SK-N-SH (cell line): ENCODE results near the gene AUTS2. TPM values are rescaled to one million over a fixed set of nuclear protein-coding genes. Genes with fewer than 3 reads are reported as not detected.

Experiments
- CTCF ChIA-PET: fragments of 300-600, 350-600 bp; formaldehyde crosslinking; extraction: SDS; loops from one replicate; lab custom pipeline; 2021; lab: Yijun Ruan, JAX
- POLR2A ChIA-PET: fragments of 350-600 bp; sonication (Branson Sonifier 250); formaldehyde crosslinking; extraction: SDS; loops from one replicate; lab custom pipeline; 2020; ENCODE audit warnings: antibody characterized with exemption, inconsistent platforms; lab: Yijun Ruan, JAX
- DNase-seq: peaks from one replicate; pipeline ENCODE4 v3.0.0; 2012
- H2AFZ ChIP-seq: fragments of 200-600 bp; sonication (generic); 2 replicates; pipeline ENCODE4 v1.8.1; 2016; ENCODE audit warnings: antibody characterized with exemption, mild to moderate bottlenecking, low read depth
- H3F3A ChIP-seq: fragments of 200-600 bp; sonication (generic); replicated peaks from 2 replicates; pipeline ENCODE3; 2016; ENCODE audit warnings: antibody characterized with exemption, mild to moderate bottlenecking; ENCODE audit not compliant: insufficient read depth
- H3K27ac ChIP-seq, 2 experiments: fragments of 200-500 bp in 1 of 2; fragments of 200-600 bp in 1 of 2; sonication (Bioruptor generic) in 1 of 2; sonication (generic), shearing (Covaris generic) in 1 of 2; 2 replicates each; pipeline versions ENCODE4 v1.5.1 to v1.6.1; 2014 to 2016; ENCODE audit warnings: low read depth in 2 of 2, inconsistent platforms in 1 of 2, low read length in 1 of 2, mild to moderate bottlenecking in 1 of 2, mixed read lengths in 1 of 2
- H3K27me3 ChIP-seq: fragments of 200-600 bp; sonication (generic), shearing (Covaris generic); 2 replicates; pipeline ENCODE4 v1.6.1; 2016; ENCODE audit warnings: mixed run types; ENCODE audit not compliant: insufficient read depth
- H3K36me3 ChIP-seq, 2 experiments: fragments of 200-500 bp in 1 of 2; fragments of 200-600 bp in 1 of 2; sonication (Bioruptor generic) in 1 of 2; sonication (generic) in 1 of 2; replicated peaks in 1 of 2; 2 replicates each; pipeline versions ENCODE3 to v1.5.1; 2014 to 2016; ENCODE audit warnings: low read length in 1 of 2, mild to moderate bottlenecking in 1 of 2; ENCODE audit not compliant: insufficient read depth in 2 of 2, control insufficient read depth in 1 of 2
- H3K4me1 ChIP-seq, 2 experiments: fragments of 200-500 bp in 1 of 2; fragments of 200-600 bp in 1 of 2; sonication (Bioruptor generic) in 1 of 2; sonication (generic), shearing (Covaris generic) in 1 of 2; 2 replicates each; pipeline versions ENCODE4 v1.5.1 to v1.6.1; 2014 to 2016; ENCODE audit warnings: low read depth in 1 of 2, low read length in 1 of 2, mixed run types in 1 of 2; ENCODE audit not compliant: insufficient read depth in 2 of 2, control insufficient read depth in 1 of 2
- H3K4me2 ChIP-seq: fragments of 200-600 bp; sonication (generic), shearing (Covaris generic); 2 replicates; pipeline ENCODE4 v1.6.1; 2017; ENCODE audit warnings: mixed run types
- H3K4me3 ChIP-seq, 2 experiments: fragments of 200-500 bp in 1 of 2; fragments of 200-600 bp in 1 of 2; sonication (Bioruptor generic) in 1 of 2; sonication (generic), shearing (Covaris generic) in 1 of 2; 2 replicates each; pipeline versions ENCODE4 v1.5.1 to v1.8.1; 2014 to 2016; ENCODE audit warnings: low read depth in 2 of 2, inconsistent platforms in 1 of 2, low read length in 1 of 2, mild to moderate bottlenecking in 1 of 2, mixed read lengths in 1 of 2, moderate library complexity in 1 of 2
- H3K79me2 ChIP-seq: fragments of 200-600 bp; sonication (generic); 2 replicates; pipeline ENCODE4 v1.8.1; 2017; ENCODE audit warnings: mild to moderate bottlenecking; ENCODE audit not compliant: insufficient read depth
- H3K9ac ChIP-seq: fragments of 200-600 bp; sonication (generic); 2 replicates; pipeline ENCODE4 v1.6.1; 2017; ENCODE audit warnings: mixed run types
- H3K9me2 ChIP-seq: fragments of 200-600 bp; sonication (generic); 2 replicates; pipeline ENCODE4 v1.6.1; 2017; ENCODE audit warnings: mixed run types
- H3K9me3 ChIP-seq: fragments of 200-600 bp; sonication (generic); 2 replicates; pipeline ENCODE4 v1.6.1; 2017; ENCODE audit warnings: mixed run types, mild to moderate bottlenecking, moderate library complexity
- H4K20me1 ChIP-seq: fragments of 200-600 bp; sonication (generic); 2 replicates; pipeline ENCODE4 v1.6.1; 2017; ENCODE audit warnings: mild to moderate bottlenecking, mixed run types; ENCODE audit not compliant: insufficient read depth
- CHD2 ChIP-seq: fragments of 150-350 bp; IDR thresholded peaks from 2 replicates; pipeline ENCODE4 v1.6.1; 2018; ENCODE audit warnings: low read length; ENCODE audit not compliant: partially characterized antibody
- ELF1 ChIP-seq: IDR thresholded peaks from 2 replicates; pipeline ENCODE4 v1.4.0; 2012
- EZH2phosphoT487 ChIP-seq: fragments of 200-600 bp; sonication (generic); IDR thresholded peaks from 2 replicates; pipeline ENCODE4 v1.6.1; 2017; ENCODE audit warnings: low read depth, mixed run types, mild to moderate bottlenecking, antibody characterized with exemption, moderate library complexity, borderline replicate concordance
- FOSL2 ChIP-seq: IDR thresholded peaks from 2 replicates; pipeline ENCODE4 v1.4.0; 2012; ENCODE audit warnings: low read depth, mild to moderate bottlenecking, moderate library complexity, borderline replicate concordance
- GATA2 ChIP-seq: sonication (generic); formaldehyde crosslinking; IDR thresholded peaks from 2 replicates; pipeline ENCODE4 v1.5.0; 2020; ENCODE audit warnings: mild to moderate bottlenecking, missing genetic modification reagents
- JUND ChIP-seq: IDR thresholded peaks from 2 replicates; pipeline ENCODE4 v1.4.0; 2012
- NFIC ChIP-seq: IDR thresholded peaks from 2 replicates; pipeline ENCODE4 v1.4.0; 2012; ENCODE audit warnings: borderline replicate concordance
- NRF1 ChIP-seq: IDR thresholded peaks from 2 replicates; pipeline ENCODE4 v1.6.1; 2012; ENCODE audit warnings: low read depth, mild to moderate bottlenecking, low read length
- RCOR1 ChIP-seq: fragments of 150-350 bp; IDR thresholded peaks from 2 replicates; pipeline ENCODE4 v1.6.1; 2017; ENCODE audit warnings: antibody characterized with exemption, low read length
- RFX5 ChIP-seq: IDR thresholded peaks from 2 replicates; pipeline ENCODE4 v1.6.1; 2012; ENCODE audit warnings: mild to moderate bottlenecking, improper control_type of control experiment, low read length
- SIN3A ChIP-seq: IDR thresholded peaks from 2 replicates; pipeline ENCODE4 v1.6.1; 2012; ENCODE audit warnings: low read depth, mild to moderate bottlenecking, low read length, moderate library complexity, borderline replicate concordance
- SMC3 ChIP-seq: IDR thresholded peaks from 2 replicates; pipeline ENCODE4 v1.6.1; 2012; ENCODE audit warnings: low read depth, low read length, improper control_type of control experiment
- TAF1 ChIP-seq: IDR thresholded peaks from 2 replicates; pipeline ENCODE4 v1.6.1; 2012; ENCODE audit warnings: low read depth, mild to moderate bottlenecking, low read length, moderate library complexity, borderline replicate concordance
- YY1 ChIP-seq: IDR thresholded peaks from 2 replicates; pipeline ENCODE4 v1.4.0; 2012; ENCODE audit warnings: low read depth, mild to moderate bottlenecking
- WGBS: methylation state at CpG from one replicate; pipeline ENCODE4 v1.1.6; 2017; ENCODE audit warnings: low lambda C conversion rate; 5-methylcytosine and 5-hydroxymethylcytosine counted together
- polyA plus RNA-seq, 3 experiments: library from polyadenylated mRNA; depleted of rRNA; stranded (reverse); fragments of >200 nt; gene quantifications; 2 replicates each; pipeline ENCODE4 v1.2.3, GENCODE V29; 2012
- TF ChIP-seq, protein P1 (sequence below): fragments of 150-350 bp; IDR thresholded peaks from 2 replicates; pipeline ENCODE4 v1.6.1; 2017; ENCODE audit warnings: antibody characterized with exemption, low read length, low read depth, borderline replicate concordance

Gene AUTS2
- polyA plus RNA-seq, 1 of the 3 experiments (the other 2 are of a cell fraction): 15.6 TPM

DNA sequence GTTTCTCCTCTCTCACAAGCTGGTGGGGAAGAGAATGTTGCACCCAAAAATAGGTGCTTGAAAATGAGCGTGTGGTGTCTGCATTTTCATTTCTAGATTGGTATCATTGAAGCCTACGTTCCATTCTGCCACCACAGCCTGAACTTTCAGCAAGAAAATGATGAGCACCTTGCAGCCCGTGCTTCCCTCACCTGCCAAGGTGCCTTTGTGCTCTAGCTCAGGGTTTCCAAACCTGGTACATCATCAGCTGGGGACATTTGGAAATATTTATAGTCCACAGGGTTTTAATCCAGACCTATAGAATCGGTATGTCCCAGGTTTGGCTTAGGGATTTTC, 701.2 kb downstream of the AUTS2 start:
- no peaks in the 10 kb centered on the region for H3F3A ChIP-seq
- no peaks in the 10 kb centered on the region for H3K36me3 ChIP-seq
- 67% methylated on average over 4 of the region's 4 CpGs for WGBS
- no peak overlapping the region for H2AFZ ChIP-seq
- POLR2A ChIA-PET: no interaction called here
- no peak for DNase-seq
- H3K27ac ChIP-seq: peak overlapping the region in 1 of 2 experiments; percentile 96; a peak in 2 of 4 replicates
- H4K20me1 ChIP-seq: no peaks in the 10 kb centered on the region
- H3K9me2 ChIP-seq: no peaks in the 10 kb centered on the region
- peaks cover 0 to 27% of the 10 kb centered on the region in 2 experiments; a peak in 2 of 4 replicates for H3K4me1 ChIP-seq
- H3K27me3 ChIP-seq: no peaks in the 10 kb centered on the region
- no peak for TF ChIP-seq YY1
- TF ChIP-seq TAF1: no peak
- no peak for TF ChIP-seq FOSL2
- TF ChIP-seq RFX5: no peak
- TF ChIP-seq EZH2phosphoT487: no peak
- no peak for TF ChIP-seq ELF1
- no peak for TF ChIP-seq JUND
- TF ChIP-seq, all 33 proteins: peak for 0
- no peaks in the 10 kb centered on the region for H3K79me2 ChIP-seq
- H3K9ac ChIP-seq: no peak overlapping the region
- H3K4me2 ChIP-seq: no peak overlapping the region
- H3K4me3 ChIP-seq: no peak overlapping the region; a peak in 1 of 4 replicates
- CTCF ChIA-PET: interaction anchor here (1.2 to 2.0 kb wide), 7 partner anchors 10 to 257 kb away, joined by 3 to 11 read pairs (median 4); no protein-coding TSS in a partner anchor
- H3K9me3 ChIP-seq: no peaks in the 10 kb centered on the region

DNA sequence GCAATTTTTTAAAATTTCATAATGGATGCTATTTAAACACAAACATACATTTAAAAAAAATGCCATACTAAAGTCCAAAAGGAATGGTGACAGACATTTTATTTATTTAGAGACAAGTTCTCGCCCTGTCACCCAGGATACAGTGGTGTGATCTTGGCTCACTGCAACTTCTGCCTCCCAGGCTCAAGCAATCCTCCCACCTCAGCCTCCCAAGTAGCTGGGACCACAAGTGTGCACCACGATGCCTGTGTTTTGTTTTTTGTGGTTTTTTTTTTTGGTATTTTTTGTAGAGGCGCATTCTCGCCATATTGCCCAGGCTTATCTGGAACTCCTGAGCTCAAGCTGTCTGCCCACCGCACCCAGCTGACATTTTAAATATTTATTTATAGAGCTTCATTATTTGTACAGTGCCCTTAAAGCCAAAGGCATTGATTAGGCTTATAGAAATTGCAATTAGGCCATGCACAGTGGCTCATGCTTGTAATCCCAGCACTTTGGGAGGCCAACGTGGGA, 703.5 kb downstream of the AUTS2 start:
- POLR2A ChIA-PET: no interaction called here
- no peak for DNase-seq
- Histone ChIP-seq H3K4me1 (peaks cover 0 to 17% of the 10 kb centered on the region in 2 experiments; a peak in 2 of 4 replicates), H3K9ac (no peak overlapping the region), H3K4me2 (no peak overlapping the region), H3K27ac (no peak overlapping the region), H3F3A (no peaks in the 10 kb centered on the region), H3K9me2 (no peaks in the 10 kb centered on the region), H3K79me2 (no peaks in the 10 kb centered on the region), H4K20me1 (no peaks in the 10 kb centered on the region), H2AFZ (no peak overlapping the region), H3K9me3 (no peaks in the 10 kb centered on the region), H3K36me3 (no peaks in the 10 kb centered on the region), H3K4me3 (no peak overlapping the region), H3K27me3 (no peaks in the 10 kb centered on the region)
- 92% methylated on average over 6 of the region's 6 CpGs for WGBS
- CTCF ChIA-PET: interaction anchor here (1.6 to 1.9 kb wide), 2 partner anchors 119 to 204 kb away, joined by 3 to 5 read pairs; no protein-coding TSS in a partner anchor
- no peak for TF ChIP-seq SIN3A

GRCh38 chr7:70303309-70303708, 705.0 kb downstream of the AUTS2 start:
- 80% methylated on average over 7 of the region's 7 CpGs for WGBS
- Histone ChIP-seq H2AFZ (no peak overlapping the region), H3K79me2 (no peaks in the 10 kb centered on the region)
- TF ChIP-seq GATA2 (CRISPR knock-in tag): no peak
- TF ChIP-seq CHD2: no peak
- TF ChIP-seq SMC3: no peak
- TF ChIP-seq NRF1: no peak
- no peak for TF ChIP-seq TAF1
- no peak for TF ChIP-seq YY1
- TF ChIP-seq NFIC: no peak
- TF ChIP-seq, protein P1, sequence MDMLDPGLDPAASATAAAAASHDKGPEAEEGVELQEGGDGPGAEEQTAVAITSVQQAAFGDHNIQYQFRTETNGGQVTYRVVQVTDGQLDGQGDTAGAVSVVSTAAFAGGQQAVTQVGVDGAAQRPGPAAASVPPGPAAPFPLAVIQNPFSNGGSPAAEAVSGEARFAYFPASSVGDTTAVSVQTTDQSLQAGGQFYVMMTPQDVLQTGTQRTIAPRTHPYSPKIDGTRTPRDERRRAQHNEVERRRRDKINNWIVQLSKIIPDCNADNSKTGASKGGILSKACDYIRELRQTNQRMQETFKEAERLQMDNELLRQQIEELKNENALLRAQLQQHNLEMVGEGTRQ: no peak
- no peak for TF ChIP-seq RCOR1
- TF ChIP-seq, all 33 proteins: peak for 0
- H3K27ac ChIP-seq: no peak overlapping the region
- no peaks in the 10 kb centered on the region for H3K9me2 ChIP-seq
- H3K36me3 ChIP-seq: no peaks in the 10 kb centered on the region
- no peaks in the 10 kb centered on the region for H4K20me1 ChIP-seq
- no peaks in the 10 kb centered on the region for H3F3A ChIP-seq
- no peak overlapping the region for H3K9ac ChIP-seq
- no peak overlapping the region for H3K4me2 ChIP-seq
- no peaks in the 10 kb centered on the region for H3K9me3 ChIP-seq
- H3K27me3 ChIP-seq: no peaks in the 10 kb centered on the region
- ChIA-PET CTCF (no interaction called here), POLR2A (no interaction called here)
- DNase-seq: no peak
- peaks cover 0 to 13% of the 10 kb centered on the region in 2 experiments; a peak in 2 of 4 replicates for H3K4me1 ChIP-seq
- H3K4me3 ChIP-seq: no peak overlapping the region
